A673 (cell line): ENCODE measurements around the gene PAQR8.

Experiments
- CTCF ChIP-seq: fragments of 300-800, 200-600 bp; sonication (generic); conservative IDR thresholded peaks from 2 replicates; pipeline ENCODE4 v1.5.1; 2017; ENCODE audit warnings: low read depth, mild to moderate bottlenecking, antibody characterized with exemption, low read length, moderate library complexity, mixed read lengths
- EZH2 ChIP-seq: fragments of 200-600 bp; sonication (generic); IDR thresholded peaks from 2 replicates; pipeline ENCODE4 v1.6.1; 2017; ENCODE audit warnings: borderline replicate concordance, low read depth, mild to moderate bottlenecking, mixed read lengths, antibody characterized with exemption, low read length; ENCODE audit not compliant: poor library complexity, severe bottlenecking

- TF ChIP-seq CTCF (no peak), EZH2 (no peak)
Observed at GRCh38 chr6:52409499-52409898, 47.5 kb downstream of the PAQR8 start.
